GM21423 (cell line): ENCODE data around the gene BDKRB2.

Source experiments
- ATAC-seq: cut with Tn5 transposase; IDR thresholded peaks from one replicate; pipeline ENCODE4 v1.9.1; 2021; ENCODE audit warnings: mild to moderate bottlenecking, moderate library complexity; ENCODE audit not compliant: unreplicated experiment

The BDKRB2 gene

GRCh38 chr14:96197969-96198368 is 6.7 kb upstream of the BDKRB2 start:
- no peak for ATAC-seq

GRCh38 chr14:96198430-96199130 is 6.1 kb upstream of the BDKRB2 start:
- ATAC-seq, result no peak

GRCh38 chr14:96201157-96201556 is 3.5 kb upstream of the BDKRB2 start:
- no peak for ATAC-seq

DNA sequence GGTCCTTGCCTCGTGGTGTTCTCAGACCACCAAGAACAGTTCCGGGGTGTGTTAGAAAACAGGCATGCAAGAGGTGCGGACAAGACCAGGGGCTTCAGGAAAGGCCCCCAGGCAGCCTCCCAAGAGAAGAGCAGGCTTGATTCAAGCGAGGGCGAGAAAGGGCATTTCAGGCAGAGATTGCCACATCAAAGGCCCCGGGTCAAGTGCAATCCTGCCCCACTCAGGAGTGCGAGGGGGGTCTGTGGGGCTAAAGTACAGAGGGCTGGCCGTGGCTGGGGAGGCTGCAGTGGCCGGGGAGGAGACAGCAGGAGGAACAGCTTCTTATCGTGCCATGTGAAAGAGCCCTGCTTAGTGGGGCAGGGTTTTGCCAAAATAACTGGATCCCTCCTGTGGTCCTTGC is 2.7 kb upstream of the BDKRB2 start:
- ATAC-seq, result no peak

DNA sequence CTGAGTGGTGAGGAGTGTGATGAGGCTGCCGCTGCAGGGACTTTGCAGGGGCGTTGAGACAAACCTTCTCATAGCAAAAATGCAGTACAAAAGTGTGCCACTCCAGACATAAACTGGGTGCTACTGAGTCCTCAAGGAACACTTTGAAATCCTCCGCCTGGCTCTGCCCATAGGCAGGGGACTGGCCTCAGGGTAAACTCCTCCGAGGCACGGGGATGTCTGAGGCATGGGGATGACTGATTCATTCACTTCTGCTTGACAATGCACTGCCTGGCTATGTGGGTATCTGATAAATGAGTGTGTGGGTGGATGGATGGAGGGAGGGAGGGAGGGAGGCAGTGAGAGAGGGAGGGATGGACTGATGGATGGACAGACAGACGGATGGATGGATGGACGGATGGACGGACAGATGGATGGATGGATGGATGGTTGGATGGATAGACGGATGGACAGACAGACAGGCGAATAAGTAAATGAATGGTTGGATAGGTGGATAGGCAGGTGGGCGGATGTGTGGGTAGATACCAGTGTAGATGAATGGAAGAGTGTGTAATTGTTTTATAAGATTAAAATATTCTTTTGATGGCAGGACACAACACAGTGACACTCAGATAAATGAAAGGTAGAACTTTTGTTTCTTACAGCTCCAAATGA is 2.1 kb upstream of the BDKRB2 start:
- ATAC-seq, result no peak

DNA sequence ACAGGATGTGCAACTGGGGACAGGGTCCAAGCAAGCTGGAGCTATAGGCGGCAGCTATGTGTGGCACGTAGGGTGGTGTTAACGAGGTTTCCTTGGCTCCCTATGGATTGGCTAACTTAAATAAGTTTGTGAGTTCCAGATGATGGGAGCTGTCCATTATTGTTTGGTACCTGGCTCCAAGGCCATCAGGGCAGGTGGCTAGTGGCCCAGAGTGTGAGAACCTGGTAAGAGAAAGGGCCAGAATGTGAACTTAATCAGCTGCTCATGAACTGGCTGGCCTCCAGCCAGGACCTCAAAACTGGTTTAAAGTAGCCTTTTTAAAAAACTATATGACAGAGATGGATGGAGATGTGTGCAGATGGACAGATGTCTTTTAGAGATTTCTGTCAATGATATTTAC is 1.5 kb upstream of the BDKRB2 start:
- ATAC-seq, result no peak

DNA sequence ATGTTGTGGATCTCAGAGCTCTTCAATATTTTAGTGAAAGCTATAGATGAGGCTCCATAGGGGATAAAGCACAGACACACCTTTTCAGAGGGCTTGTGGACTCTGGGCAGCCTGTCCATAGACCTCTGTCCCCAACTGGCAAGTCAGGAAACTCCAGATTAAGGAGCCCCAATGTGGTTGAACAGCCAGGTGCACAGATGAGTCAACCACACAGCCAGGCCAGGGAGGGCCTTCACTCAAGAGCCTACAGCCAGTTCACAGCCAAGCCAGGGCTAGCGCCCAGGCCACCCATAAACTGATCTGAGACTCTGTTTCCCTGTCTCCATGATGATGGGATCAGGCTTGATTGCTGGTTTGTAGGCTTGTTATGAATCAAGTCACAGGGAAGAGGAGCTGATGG is 1.0 kb upstream of the BDKRB2 start:
- ATAC-seq, result no peak

- ATAC-seq, result no peak
These were observed 679 bp downstream of the BDKRB2 start for GRCh38 chr14:96205059-96205977.

DNA sequence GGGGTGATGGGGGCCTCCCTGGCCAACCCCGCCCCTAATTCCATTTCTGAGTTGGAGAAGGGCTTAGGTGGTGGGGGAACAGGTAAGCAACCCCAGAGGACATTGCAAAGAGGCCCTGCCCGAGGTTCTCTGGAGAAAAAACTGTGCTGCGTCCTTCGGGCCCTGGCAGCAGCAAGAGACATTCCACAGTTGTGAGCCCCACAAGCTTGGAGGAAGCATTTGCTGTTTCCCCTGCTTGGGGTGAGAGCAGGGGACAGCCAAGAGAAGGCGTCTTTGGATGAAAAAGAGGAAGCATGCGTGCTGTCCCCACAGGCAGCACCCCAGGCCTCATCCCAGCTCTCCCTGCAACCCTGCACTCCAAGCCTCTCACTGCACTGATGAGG is 1.3 kb downstream of the BDKRB2 start:
- no peak for ATAC-seq

DNA sequence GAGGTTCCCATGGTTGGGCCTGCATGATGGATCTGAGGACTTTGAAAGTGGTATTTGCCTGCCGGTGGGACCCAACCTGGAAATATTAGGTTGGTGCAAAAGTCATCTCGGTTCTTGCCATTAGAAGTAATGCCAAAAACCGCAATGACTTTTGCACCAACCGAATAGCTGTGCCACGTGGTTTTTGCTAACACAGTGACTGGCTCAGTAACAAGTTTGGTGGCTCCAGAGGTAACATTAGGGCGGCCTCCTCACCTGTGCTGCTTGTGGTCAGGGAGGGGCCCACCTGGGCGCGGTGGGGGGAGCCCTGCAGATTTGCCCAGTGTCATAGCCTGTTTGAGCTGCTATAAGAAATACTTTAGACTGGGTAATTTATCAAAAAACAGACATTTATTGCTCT is 1.8 kb downstream of the BDKRB2 start:
- ATAC-seq, result no peak

DNA sequence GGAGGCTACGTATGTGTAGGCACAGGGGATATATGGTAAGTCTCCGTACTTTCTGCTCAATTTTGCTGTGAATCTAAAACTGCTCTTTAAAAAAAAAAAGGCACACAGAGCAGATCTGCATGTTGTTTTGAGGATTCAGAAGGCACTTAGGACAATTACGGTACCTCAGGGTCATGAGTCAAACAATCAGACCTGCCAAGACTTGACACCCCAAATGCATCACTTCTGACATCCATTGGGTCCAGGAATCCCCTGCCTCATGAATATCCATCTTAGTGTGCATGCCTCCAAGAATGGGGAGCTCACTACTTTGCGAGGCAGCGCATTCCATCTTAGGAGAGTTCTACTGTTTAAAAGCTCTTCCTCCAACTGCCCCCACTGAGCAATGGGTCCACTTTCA is 3.0 kb downstream of the BDKRB2 start:
- ATAC-seq, result no peak

GRCh38 chr14:96208739-96209138 is 4.1 kb downstream of the BDKRB2 start:
- no peak for ATAC-seq

DNA sequence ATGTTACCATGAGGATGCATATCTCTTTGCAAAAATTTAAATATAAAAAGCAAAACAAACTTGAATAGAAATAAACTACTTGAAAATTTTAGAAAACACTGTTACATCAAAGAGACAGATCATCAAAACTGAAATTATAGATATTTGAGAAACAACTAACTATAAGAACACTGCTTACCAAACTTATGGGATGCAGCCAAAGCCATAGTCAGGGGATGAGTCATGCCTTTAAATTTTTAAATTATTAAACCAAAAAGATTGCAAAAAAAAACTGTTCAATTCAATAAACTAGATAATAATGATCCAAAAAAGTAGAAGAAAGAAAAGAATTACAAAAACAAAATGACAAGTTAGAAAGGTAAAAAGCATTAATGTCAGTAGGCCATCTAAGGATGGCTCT is 7.5 kb downstream of the BDKRB2 start:
- no peak for ATAC-seq

- ATAC-seq, result no peak
These were observed 8.3 kb downstream of the BDKRB2 start for GRCh38 chr14:96212896-96213295.

- no peak for ATAC-seq
These were observed 9.3 kb downstream of the BDKRB2 start for GRCh38 chr14:96213871-96214465.

GRCh38 chr14:96214793-96215192 is 10.2 kb downstream of the BDKRB2 start:
- no peak for ATAC-seq

- no peak for ATAC-seq
These were observed 11.0 kb downstream of the BDKRB2 start for GRCh38 chr14:96215452-96216244.

DNA sequence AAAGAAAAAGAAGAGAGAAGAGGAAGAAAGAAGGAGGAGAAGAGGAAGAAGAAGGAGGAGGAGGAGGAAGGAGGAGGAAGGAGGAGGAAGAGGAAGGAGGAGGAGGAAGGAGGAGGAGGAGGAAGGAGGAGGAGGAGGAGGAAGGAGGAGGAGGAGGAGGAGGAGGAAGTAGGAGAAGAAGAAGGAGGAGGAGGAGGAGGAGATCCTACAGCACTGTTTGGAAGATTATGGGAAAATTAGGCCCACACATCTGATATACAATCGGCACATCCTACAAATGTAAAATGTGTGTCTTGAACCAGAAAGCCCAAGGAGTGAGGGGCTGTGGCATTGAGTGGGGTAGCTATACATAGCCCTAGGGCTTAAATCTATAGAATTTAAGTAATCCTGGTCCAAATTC is 12.0 kb downstream of the BDKRB2 start:
- no peak for ATAC-seq

DNA sequence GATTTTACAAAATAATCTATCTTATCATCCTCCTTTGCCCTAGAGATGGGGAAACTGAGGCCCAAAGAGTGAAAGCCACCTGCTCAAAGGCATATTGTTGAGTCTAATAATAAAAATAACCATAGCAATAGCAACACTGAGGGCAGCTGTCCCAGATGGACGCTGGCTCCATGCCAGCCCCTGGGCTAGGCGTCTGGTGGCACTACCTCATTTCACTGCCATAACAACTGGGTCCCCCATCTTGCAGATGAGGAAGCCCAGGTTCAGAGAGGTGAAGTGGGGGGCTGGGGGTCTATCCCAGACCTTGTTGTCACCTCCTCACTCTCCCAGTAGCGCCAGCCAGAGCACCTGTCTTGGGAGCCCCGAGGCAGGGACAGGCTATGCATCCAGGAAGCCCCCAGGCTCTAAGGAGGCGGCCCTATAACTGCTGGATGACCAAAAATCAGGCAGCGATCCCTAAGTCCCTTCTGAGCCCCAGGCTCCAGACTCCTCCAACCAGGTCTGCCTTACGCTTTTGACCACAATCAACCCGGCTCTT is 12.8 kb downstream of the BDKRB2 start:
- no peak for ATAC-seq

DNA sequence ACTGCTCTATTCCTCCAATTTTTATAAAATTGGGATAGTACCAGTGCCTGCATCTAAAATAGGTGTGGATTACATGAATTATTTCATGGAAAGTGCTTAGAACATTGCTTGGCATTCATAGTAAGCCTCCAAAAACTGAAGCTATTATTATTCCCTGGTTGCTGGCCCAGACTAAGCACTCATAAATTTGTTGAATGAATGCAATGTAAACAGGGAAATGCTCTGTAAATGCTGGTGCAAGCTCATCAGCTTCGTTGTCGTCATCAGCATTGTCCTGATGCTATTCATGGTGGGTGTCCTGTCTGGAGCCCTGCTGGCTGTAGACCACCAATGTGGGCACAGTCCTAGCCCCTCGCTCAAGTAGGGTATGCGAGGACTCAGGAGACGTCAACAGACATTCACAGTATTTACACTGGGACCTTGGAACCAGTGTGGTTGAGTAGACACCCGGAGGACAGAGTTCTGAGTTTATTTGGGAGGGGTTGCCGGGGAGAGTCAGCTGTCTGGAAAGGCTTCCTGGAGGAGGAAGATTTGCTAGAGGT is 16.5 kb downstream of the BDKRB2 start:
- no peak for ATAC-seq
